GM18511 (cell line): Measurements from ENCODE around the gene PTPRG.

ENCODE experiments used
- ATAC-seq: cut with Tn5 transposase; IDR thresholded peaks from one replicate; pipeline ENCODE4 v1.9.1; 2021; ENCODE audit warnings: mild to moderate bottlenecking, moderate library complexity; ENCODE audit not compliant: unreplicated experiment

Gene PTPRG

DNA sequence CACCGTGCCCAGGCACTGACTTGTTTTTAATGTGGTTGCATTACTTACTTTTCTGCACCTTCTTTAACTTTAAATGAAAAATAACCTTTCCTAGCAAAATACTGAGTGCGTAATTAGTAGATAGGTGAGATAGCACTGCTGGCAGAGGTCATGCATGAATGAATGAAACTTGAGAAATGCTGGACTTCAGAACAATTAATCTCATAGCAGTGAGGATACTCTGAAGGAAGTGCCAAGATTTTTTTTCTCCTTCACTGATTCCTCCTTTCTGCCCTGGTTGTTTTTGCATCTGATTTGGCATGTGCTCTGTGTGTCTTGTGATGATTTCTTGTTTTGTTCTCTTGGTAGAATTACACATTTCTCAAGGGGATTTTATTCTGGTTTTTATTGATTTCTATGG is 378.9 kb downstream of the PTPRG start:
- no peak for ATAC-seq

DNA sequence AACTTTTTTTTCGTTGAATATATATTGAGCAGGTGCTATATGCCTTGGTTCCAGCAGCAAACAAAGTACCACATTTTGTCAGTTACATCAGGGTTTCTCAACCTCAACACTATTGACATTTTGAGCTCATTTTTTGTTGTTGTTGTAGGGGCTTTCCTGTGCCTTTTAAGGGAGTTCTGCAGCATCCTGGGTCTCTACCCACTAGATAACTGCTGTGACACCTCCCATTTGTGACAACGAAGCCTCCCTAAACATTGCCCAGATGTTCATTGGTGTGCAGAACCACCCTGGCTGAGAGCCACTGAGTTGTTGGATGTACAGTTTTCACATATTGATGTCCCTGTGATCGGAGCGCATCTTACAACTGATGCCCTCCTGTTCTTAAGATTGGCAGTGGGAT is 382.6 kb downstream of the PTPRG start:
- ATAC-seq: no peak

DNA sequence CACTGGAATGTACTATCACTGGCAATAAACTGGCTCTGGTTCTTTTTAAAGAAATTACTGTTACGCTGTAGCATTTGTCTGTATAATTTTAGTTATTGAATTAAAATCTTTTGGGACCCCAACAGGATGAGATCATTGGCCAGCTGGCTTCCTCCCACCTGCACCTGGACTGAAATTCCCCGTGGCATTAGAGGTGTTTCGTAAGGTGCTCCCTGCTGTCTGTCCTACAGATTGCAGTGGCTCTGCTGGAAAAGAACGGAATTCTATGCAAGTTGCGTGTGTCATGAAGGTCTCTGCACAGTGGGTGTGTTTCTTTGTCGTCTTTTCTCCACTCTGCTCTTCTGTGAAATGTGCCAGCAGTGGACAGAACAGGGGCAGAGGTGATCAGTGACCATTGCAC is 383.4 kb downstream of the PTPRG start:
- no peak for ATAC-seq

DNA sequence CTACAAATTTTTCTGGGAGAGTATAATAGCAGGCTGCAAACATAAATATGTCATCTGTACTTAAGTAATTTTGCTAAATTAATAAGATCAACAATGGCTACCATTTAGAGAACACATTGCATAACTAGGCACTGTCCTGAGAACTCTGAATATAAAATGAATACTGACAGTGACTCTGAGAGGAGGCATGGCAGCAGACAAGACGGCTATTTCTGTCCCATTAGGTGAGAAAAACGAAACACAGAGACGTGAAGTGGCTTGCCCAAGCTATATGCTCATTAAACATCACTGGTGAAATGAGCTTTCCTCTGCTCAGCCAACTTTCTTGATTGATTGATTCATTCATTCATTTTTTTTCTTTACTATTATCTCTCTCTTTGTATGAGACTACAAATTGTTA is 384.3 kb downstream of the PTPRG start:
- no peak for ATAC-seq

- ATAC-seq: no peak
Measured at GRCh38 chr3:61946570-61947324, 385.4 kb downstream of the PTPRG start.

- no peak for ATAC-seq
Measured at GRCh38 chr3:61947456-61947855, 386.1 kb downstream of the PTPRG start.

GRCh38 chr3:61948699-61949305 is 387.4 kb downstream of the PTPRG start:
- ATAC-seq: no peak

DNA sequence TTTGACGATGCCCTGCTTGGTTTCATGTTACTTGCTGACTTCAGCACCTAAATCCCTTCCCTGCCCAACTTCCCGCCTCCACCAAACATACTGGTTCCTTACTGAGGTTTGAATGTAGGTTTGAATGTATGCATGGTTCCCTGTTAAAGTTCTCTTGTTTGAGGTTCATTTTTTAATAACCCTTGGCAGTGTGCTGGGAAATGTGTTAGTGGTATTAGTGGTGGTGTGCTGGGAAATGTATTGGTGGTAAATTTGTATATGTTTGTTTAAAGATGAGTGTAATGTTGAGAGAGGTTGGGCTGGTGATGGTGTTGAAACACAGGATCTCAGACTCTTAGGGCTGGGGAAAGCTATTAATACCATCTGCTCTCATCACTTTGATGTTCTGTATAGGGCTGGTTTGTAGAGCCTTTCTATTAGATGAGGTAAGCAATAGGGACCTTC is 392.7 kb downstream of the PTPRG start:
- ATAC-seq: no peak

GRCh38 chr3:61955483-61955882 is 394.1 kb downstream of the PTPRG start:
- ATAC-seq: no peak

GRCh38 chr3:61956236-61956635 is 394.9 kb downstream of the PTPRG start:
- ATAC-seq: no peak

- no peak for ATAC-seq
Measured at GRCh38 chr3:61957259-61957658, 395.9 kb downstream of the PTPRG start.

- ATAC-seq: no peak
Measured at GRCh38 chr3:61960976-61961375, 399.6 kb downstream of the PTPRG start.

DNA sequence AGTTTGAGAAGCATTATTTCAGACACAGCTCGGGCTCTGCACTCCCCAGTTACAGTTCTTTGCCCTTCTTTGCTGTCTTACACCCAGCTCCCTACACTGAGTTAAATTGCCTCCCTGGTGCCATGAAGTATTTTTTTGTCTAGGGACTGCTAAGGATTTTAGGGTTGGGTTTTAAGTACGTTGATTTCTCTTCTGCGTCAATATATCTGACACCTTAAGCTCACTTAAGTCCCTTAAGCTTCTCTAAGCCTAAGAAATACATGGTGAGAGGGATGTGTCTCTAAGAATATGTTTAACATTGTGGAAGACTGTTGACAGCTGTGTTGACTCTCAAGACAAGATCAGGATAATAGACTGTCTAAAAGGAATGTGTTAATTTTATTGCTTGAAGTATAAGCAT is 400.5 kb downstream of the PTPRG start:
- ATAC-seq: no peak

GRCh38 chr3:61964566-61964965 is 403.2 kb downstream of the PTPRG start:
- no peak for ATAC-seq

- ATAC-seq: no peak
Measured at GRCh38 chr3:61965770-61966131, 404.4 kb downstream of the PTPRG start.

DNA sequence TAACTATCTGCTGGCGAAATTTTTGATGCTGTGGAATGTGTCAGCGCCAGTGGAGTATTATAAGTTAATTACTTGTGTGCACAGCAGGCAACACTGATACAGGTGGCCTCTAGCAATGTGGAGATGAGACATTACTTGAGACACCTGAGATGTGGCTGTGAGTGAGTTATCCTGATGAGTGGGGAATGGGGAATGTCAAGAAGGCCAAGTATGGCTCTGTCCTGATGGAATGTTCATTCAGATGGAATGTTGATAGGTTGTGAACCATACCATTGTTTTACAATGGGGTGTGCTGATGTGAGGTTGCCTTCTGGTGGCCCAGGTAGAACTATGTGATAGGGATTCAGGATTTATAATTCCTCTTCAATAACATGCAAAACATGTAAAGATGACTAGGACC is 404.8 kb downstream of the PTPRG start:
- no peak for ATAC-seq

DNA sequence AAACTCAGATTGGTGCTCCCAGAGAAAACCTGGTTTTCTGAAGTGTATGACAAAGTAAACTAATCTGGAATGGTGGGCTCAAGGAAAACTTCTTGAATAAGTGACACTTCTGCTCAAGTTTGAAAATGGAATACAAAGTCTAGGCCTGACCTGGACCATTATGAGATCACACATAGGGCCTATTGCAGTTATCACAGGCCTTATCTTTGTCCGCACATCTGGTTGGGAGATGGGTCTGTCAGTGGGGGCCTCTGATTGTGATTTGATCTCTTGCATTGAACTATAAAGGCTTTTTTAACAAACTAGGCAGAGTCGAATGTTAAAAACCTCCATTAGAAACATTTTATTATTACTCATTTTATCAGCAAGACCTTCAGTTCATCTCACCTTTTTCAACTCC is 405.6 kb downstream of the PTPRG start:
- ATAC-seq: no peak

GRCh38 chr3:61967937-61968336 is 406.6 kb downstream of the PTPRG start:
- no peak for ATAC-seq

- ATAC-seq: no peak
Measured at GRCh38 chr3:61974662-61975061, 413.3 kb downstream of the PTPRG start.

GRCh38 chr3:61975199-61975598 is 413.8 kb downstream of the PTPRG start:
- no peak for ATAC-seq

DNA sequence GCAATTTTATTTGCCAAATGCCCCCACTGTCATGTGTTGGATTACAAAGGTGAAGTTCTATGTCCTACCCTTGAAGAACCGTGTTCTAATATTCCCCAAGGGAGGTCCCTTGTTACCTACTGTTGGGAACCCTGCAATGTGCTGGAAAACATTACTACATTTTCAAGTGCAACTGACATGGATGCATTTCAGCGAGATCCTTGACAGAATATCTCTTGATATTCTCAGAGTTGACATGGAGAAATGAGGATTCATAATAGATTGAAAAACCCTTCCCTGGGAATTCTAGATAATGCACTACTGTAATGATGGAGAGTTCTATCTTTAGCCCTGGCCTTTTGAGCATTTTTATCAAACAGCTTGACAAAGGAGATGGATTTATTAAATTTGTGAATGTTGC is 414.6 kb downstream of the PTPRG start:
- no peak for ATAC-seq

GRCh38 chr3:61978460-61979419 is 417.4 kb downstream of the PTPRG start:
- no peak for ATAC-seq
